Measurements from ENCODE around the gene RNF11. TPM values are rescaled to one million over a fixed set of nuclear protein-coding genes. Genes with fewer than 3 reads are reported as not detected.

The RNF11 gene
- total RNA-seq, 1 donor from 2014 or later: 83.6 TPM

GRCh38 chr1:51193564-51193963, 42.5 kb upstream of the RNF11 start:
- Histone ChIP-seq H3K36me3 (no peaks in the 10 kb centered on the region), H3K9me3 (no peaks in the 10 kb centered on the region), H3K27me3 (ENCODE audit: low read depth) (no peaks in the 10 kb centered on the region), H3K4me1 (no peaks in the 10 kb centered on the region), H3K4me3 (no peak overlapping the region), H3K27ac (no peak overlapping the region)
- ATAC-seq (no peak), DNase-seq (no peak)
- intact Hi-C loops (cut with DNase I): loop anchor here (5.0 kb wide), 1 partner anchor 416 kb away; no protein-coding TSS in a partner anchor
- TF ChIP-seq CTCF (IDR thresholded peaks at IDR 0.05): no peak

DNA sequence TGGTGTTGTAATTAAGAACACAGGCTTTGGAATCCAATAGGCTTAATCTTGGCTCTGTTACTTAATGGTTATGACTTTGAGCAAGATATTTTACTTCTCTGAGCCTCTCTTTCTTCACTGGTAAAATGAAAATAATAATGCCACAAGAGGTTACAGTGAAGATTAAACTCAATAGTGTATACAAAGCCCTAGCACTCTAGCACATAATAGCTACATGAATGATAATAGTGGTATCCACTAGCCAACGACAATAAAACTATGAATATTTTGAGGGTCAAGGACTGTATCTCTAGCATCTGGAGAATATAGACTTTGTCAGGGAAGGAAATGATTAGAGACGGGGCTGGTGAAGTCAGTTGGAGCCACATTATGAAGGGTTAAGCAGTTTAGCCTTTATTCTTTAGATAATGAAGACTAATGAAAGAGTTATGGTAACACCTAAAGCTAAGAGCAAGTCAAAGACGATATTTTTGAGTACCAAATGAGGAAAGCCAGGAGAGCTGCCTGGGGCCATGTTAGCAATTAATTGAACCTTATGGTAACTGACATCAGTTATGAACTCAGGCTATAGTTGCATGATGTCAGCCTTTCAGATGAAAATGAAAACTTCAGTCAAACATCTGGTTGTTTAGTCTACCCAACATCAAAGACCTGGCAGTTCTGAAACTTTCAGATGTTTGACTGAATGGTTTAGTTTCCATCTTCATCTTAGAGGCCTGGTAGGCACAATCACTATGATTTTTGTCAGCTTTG, 32.8 kb upstream of the RNF11 start:
- ATAC-seq (no peak), DNase-seq (no peak)
- Histone ChIP-seq H3K9me3 (no peaks in the 10 kb centered on the region), H3K36me3 (no peaks in the 10 kb centered on the region), H3K4me1 (no peaks in the 10 kb centered on the region), H3K4me3 (no peak overlapping the region), H3K27me3 (ENCODE audit: low read depth) (no peaks in the 10 kb centered on the region), H3K27ac (no peak overlapping the region)
- no peak for TF ChIP-seq CTCF (IDR thresholded peaks at IDR 0.05)
- intact Hi-C loops (cut with DNase I): no loop called here

- ATAC-seq (no peak), DNase-seq (no peak)
- Histone ChIP-seq H3K36me3 (no peaks in the 10 kb centered on the region), H3K27me3 (ENCODE audit: low read depth) (no peaks in the 10 kb centered on the region), H3K27ac (no peak overlapping the region), H3K4me1 (no peaks in the 10 kb centered on the region), H3K4me3 (no peak overlapping the region), H3K9me3 (no peaks in the 10 kb centered on the region)
- TF ChIP-seq CTCF (IDR thresholded peaks at IDR 0.05): no peak
- intact Hi-C loops (cut with DNase I): no loop called here
Measured at GRCh38 chr1:51203874-51204245, 32.2 kb upstream of the RNF11 start.

DNA sequence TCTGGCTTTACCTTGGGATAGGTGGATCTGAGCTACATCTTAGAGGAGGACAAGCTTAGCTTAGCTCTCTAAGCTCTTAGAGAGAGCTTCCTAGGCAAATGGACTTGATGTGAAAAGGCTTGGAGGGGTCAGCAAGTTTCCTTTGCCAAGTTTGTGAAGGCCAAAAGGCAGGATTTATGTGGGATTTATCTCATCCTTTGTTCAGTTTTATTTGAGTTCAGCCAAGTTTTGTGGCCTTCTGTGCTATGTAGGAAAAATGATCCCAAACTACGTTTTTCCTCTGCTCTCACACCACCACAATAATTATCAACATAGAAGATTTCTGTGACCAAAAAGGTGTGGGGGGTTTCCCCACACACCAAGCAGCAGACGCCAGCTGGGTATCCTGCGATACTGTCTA, 26.0 kb upstream of the RNF11 start:
- H3K9me3 ChIP-seq: no peaks in the 10 kb centered on the region
- no peak overlapping the region for H3K4me3 ChIP-seq
- H3K36me3 ChIP-seq: no peaks in the 10 kb centered on the region
- no peaks in the 10 kb centered on the region for H3K27me3 ChIP-seq (ENCODE audit: low read depth)
- ATAC-seq (no peak), DNase-seq (no peak)
- intact Hi-C loops (cut with DNase I): no loop called here
- H3K4me1 ChIP-seq: no peaks in the 10 kb centered on the region
- no peak overlapping the region for H3K27ac ChIP-seq
- TF ChIP-seq CTCF (IDR thresholded peaks at IDR 0.05): no peak

GRCh38 chr1:51210676-51211075, 25.4 kb upstream of the RNF11 start:
- H3K27me3 ChIP-seq (ENCODE audit: low read depth): no peaks in the 10 kb centered on the region
- no peaks in the 10 kb centered on the region for H3K9me3 ChIP-seq
- H3K27ac ChIP-seq: no peak overlapping the region
- TF ChIP-seq CTCF (IDR thresholded peaks at IDR 0.05): no peak
- intact Hi-C loops (cut with DNase I): no loop called here
- ATAC-seq (no peak), DNase-seq (no peak)
- no peaks in the 10 kb centered on the region for H3K4me1 ChIP-seq
- H3K36me3 ChIP-seq: no peaks in the 10 kb centered on the region
- no peak overlapping the region for H3K4me3 ChIP-seq

All from lower lobe of right lung (tissue), 2 donors.